ENCODE results near the gene TTBK2. TPM values are rescaled to one million over a fixed set of nuclear protein-coding genes. Genes with fewer than 3 reads are reported as not detected.

The TTBK2 gene
- total RNA-seq, 1 experiment from 2014 or later = 10.6 TPM

GRCh38 chr15:42919799-42920518, 619 bp downstream of the TTBK2 start (continued):
- TF ChIP-seq YY1 (IDR thresholded peaks at IDR 0.05; ENCODE audit: extremely low read depth, insufficient replicate concordance, low read depth, low read length) (no peak), JUND (IDR thresholded peaks at IDR 0.05) (no peak)
- TF ChIP-seq, protein P1, sequence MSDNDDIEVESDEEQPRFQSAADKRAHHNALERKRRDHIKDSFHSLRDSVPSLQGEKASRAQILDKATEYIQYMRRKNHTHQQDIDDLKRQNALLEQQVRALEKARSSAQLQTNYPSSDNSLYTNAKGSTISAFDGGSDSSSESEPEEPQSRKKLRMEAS (IDR thresholded peaks at IDR 0.05) = no peak

DNA sequence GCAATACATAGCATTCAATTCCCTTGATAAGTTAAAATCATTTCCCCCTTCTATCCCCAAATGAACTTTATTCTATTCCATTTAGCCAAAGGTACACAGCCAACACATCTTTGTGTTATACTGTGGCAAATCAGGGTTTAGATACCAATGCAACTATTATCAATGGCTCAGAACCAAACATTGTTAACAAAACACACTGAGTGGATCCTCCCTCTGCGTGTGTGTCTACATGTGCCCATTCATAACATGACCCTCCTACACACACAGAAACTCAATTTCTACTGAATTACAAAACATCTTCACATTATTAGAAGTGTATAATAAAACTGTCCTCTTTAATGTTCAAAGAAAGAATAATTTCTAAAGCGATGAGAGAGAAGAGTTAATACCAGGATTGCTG, 1.3 kb downstream of the TTBK2 start:
- TSS peak; percentile 69 for BruUV-seq (replicated peaks)
- no peaks in the 10 kb centered on the region for H4K20me1 ChIP-seq (ENCODE audit: insufficient read depth)
- H3K4me2 ChIP-seq (ENCODE audit: low read length) = peak overlapping the region; percentile 97
- H3K4me1 ChIP-seq (ENCODE audit: control insufficient read depth in 1 of 2, insufficient read depth in 2 of 2, low read length in 2 of 2) = peaks cover 5 to 15% of the 10 kb centered on the region in 2 experiments
- H3K27me3 ChIP-seq (ENCODE audit: insufficient read depth, low read length) = no peaks in the 10 kb centered on the region
- POLR2A ChIA-PET = no interaction called here
- no peaks in the 10 kb centered on the region for H3K9me2 ChIP-seq (ENCODE audit: insufficient read depth)
- H3K9ac ChIP-seq (ENCODE audit: low read length) = no peak overlapping the region
- no peak overlapping the region for H2AFZ ChIP-seq (ENCODE audit: low read depth, low read length, poor library complexity, severe bottlenecking)
- DNase-seq (ENCODE audit: low read depth, low spot score) (no peak), ATAC-seq (no peak)
- no peaks in the 10 kb centered on the region for H3K79me2 ChIP-seq (ENCODE audit: insufficient read depth, low read length)
- no peak overlapping the region for H3K27ac ChIP-seq (ENCODE audit: low read depth, low read length)
- TF ChIP-seq EZH2 (IDR thresholded peaks at IDR 0.05) = no peak
- no peak for TF ChIP-seq TCF7L2 (IDR thresholded peaks at IDR 0.05; ENCODE audit: borderline replicate concordance, extremely low read depth, insufficient read depth, insufficient read length)
- TF ChIP-seq, protein P1 (IDR thresholded peaks at IDR 0.05) = no peak
- no peak for TF ChIP-seq EZH2phosphoT487 (IDR thresholded peaks at IDR 0.05; ENCODE audit: borderline replicate concordance)
- TF ChIP-seq POLR2A (IDR thresholded peaks at IDR 0.05; ENCODE audit: borderline replicate concordance, extremely low read depth, insufficient read depth, insufficient read length) = no peak
- TF ChIP-seq, protein P2, sequence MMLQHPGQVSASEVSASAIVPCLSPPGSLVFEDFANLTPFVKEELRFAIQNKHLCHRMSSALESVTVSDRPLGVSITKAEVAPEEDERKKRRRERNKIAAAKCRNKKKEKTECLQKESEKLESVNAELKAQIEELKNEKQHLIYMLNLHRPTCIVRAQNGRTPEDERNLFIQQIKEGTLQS (IDR thresholded peaks at IDR 0.05) = no peak
- no peak for TF ChIP-seq POLR2AphosphoS5 (IDR thresholded peaks at IDR 0.05; ENCODE audit: low read depth, low read length)
- no peak for TF ChIP-seq CEBPB (IDR thresholded peaks at IDR 0.05; ENCODE audit: low read depth)
- no peak for TF ChIP-seq RAD21 (IDR thresholded peaks at IDR 0.05; ENCODE audit: low read depth)
- TF ChIP-seq, protein P3, sequence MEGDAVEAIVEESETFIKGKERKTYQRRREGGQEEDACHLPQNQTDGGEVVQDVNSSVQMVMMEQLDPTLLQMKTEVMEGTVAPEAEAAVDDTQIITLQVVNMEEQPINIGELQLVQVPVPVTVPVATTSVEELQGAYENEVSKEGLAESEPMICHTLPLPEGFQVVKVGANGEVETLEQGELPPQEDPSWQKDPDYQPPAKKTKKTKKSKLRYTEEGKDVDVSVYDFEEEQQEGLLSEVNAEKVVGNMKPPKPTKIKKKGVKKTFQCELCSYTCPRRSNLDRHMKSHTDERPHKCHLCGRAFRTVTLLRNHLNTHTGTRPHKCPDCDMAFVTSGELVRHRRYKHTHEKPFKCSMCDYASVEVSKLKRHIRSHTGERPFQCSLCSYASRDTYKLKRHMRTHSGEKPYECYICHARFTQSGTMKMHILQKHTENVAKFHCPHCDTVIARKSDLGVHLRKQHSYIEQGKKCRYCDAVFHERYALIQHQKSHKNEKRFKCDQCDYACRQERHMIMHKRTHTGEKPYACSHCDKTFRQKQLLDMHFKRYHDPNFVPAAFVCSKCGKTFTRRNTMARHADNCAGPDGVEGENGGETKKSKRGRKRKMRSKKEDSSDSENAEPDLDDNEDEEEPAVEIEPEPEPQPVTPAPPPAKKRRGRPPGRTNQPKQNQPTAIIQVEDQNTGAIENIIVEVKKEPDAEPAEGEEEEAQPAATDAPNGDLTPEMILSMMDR (IDR thresholded peaks at IDR 0.05 in 2 of 3, conservative IDR thresholded peaks at IDR 0.05 in 1 of 3; ENCODE audit: borderline replicate concordance in 1 of 3, insufficient read depth in 1 of 3, low read depth in 2 of 3, low read length in 2 of 3) = no peak
- no peak for TF ChIP-seq JUND (IDR thresholded peaks at IDR 0.05)
- no peak for TF ChIP-seq EGR1 (IDR thresholded peaks at IDR 0.05; ENCODE audit: low read depth)
- no peak for TF ChIP-seq ZFX (IDR thresholded peaks at IDR 0.05)
- no peak for TF ChIP-seq CBX3 (IDR thresholded peaks at IDR 0.05; ENCODE audit: low read depth)
- TF ChIP-seq YY1 (IDR thresholded peaks at IDR 0.05; ENCODE audit: extremely low read depth, insufficient replicate concordance, low read depth, low read length) = no peak
- no peak for TF ChIP-seq ELF1 (IDR thresholded peaks at IDR 0.05; ENCODE audit: borderline replicate concordance, low read depth)
- RAD21 ChIA-PET (ENCODE audit: low non-redundant PET in 1 of 2, low total read pairs in 2 of 2, uncharacterized antibody in 2 of 2, unreplicated experiment in 2 of 2) = no interaction called here
- intact Hi-C loops (cut with micrococcal nuclease) = no loop called here
- no peaks in the 10 kb centered on the region for H3K9me3 ChIP-seq (ENCODE audit: control insufficient read depth in 1 of 2, insufficient read depth in 1 of 2, low read depth in 1 of 2, low read length in 2 of 2)
- CTCF ChIA-PET = no interaction called here
- no peaks in the 10 kb centered on the region for H3K36me3 ChIP-seq (ENCODE audit: control insufficient read depth in 1 of 2, insufficient read depth in 2 of 2, low read length in 2 of 2)
- peak overlapping the region; percentile 75 for H3K4me3 ChIP-seq (replicated peaks in 1 of 2; ENCODE audit: low read depth in 1 of 2, low read length in 2 of 2)
